SU-DHL-6 (cell line): ENCODE measurements around the gene MAPK12.

ENCODE experiments used
- H2AFZ ChIP-seq: fragments of 200-600 bp; sonication (generic); 2 replicates; pipeline ENCODE4 v1.6.1; 2014; ENCODE audit warnings: low read depth, mild to moderate bottlenecking, moderate library complexity, mixed read lengths, antibody characterized with exemption, low read length; ENCODE audit not compliant: severe bottlenecking
- H3F3A ChIP-seq: fragments of 200-600 bp; shearing (Covaris generic); 2 replicates; pipeline ENCODE4 v1.6.0; 2016; ENCODE audit warnings: antibody characterized with exemption, mild to moderate bottlenecking; ENCODE audit not compliant: insufficient read depth
- H3K27ac ChIP-seq: fragments of 200-600 bp; sonication (generic); 2 replicates; pipeline ENCODE4 v1.5.1; 2016; ENCODE audit warnings: low read depth, mild to moderate bottlenecking, low read length, moderate library complexity, mixed read lengths
- H3K27me3 ChIP-seq: fragments of 200-600 bp; sonication (generic), shearing (Covaris generic); 2 replicates; pipeline ENCODE4 v1.6.0; 2014; ENCODE audit warnings: mild to moderate bottlenecking, low read length
- H3K36me3 ChIP-seq: fragments of 200-600 bp; sonication (generic); 2 replicates; pipeline ENCODE4 v1.6.1; 2014; ENCODE audit warnings: mild to moderate bottlenecking, low read length, mixed read lengths
- H3K4me2 ChIP-seq: fragments of 300-600, 200-600 bp; shearing (Covaris generic), sonication (generic); 2 replicates; pipeline ENCODE4 v1.6.0; 2014; ENCODE audit warnings: low read length, low read depth, mild to moderate bottlenecking; ENCODE audit not compliant: poor library complexity, severe bottlenecking
- H3K4me3 ChIP-seq: fragments of 200-600 bp; sonication (generic); 2 replicates; pipeline ENCODE4 v1.5.1; 2014; ENCODE audit warnings: antibody characterized with exemption, low read length, mild to moderate bottlenecking, mixed read lengths; ENCODE audit not compliant: insufficient read depth, poor library complexity, severe bottlenecking
- H3K79me2 ChIP-seq: fragments of 200-600 bp; sonication (generic); 2 replicates; pipeline ENCODE4 v1.6.1; 2014; ENCODE audit warnings: mild to moderate bottlenecking, low read length, moderate library complexity; ENCODE audit not compliant: insufficient read depth
- H3K9ac ChIP-seq: fragments of 200-600 bp; sonication (generic); 2 replicates; pipeline ENCODE4 v1.7.0; 2014; ENCODE audit warnings: mild to moderate bottlenecking, low read length
- H3K9me2 ChIP-seq: fragments of 200-600 bp; sonication (generic); replicated peaks from 2 replicates; pipeline ENCODE4 v1.6.1; 2014; ENCODE audit warnings: low read length; ENCODE audit not compliant: insufficient read depth
- H3K9me3 ChIP-seq: fragments of 200-600 bp; sonication (generic); 2 replicates; pipeline ENCODE4 v1.6.1; 2014; ENCODE audit warnings: low read length, mixed read lengths; ENCODE audit not compliant: insufficient read depth
- H4K20me1 ChIP-seq: fragments of 200-600 bp; sonication (generic); 2 replicates; pipeline ENCODE4 v1.6.1; 2014; ENCODE audit warnings: low read depth, mild to moderate bottlenecking, antibody characterized with exemption, low read length, moderate library complexity, mixed read lengths
- EZH2phosphoT487 ChIP-seq: fragments of 200-600 bp; sonication (generic), shearing (Covaris generic); conservative IDR thresholded peaks from 2 replicates; pipeline ENCODE4 v1.6.1; 2018; ENCODE audit warnings: mild to moderate bottlenecking, antibody characterized with exemption, low read length, moderate library complexity, mixed read lengths
- TF ChIP-seq, protein P1 (sequence below): fragments of 200-600 bp; sonication (generic); IDR thresholded peaks from one replicate; pipeline ENCODE4 v1.5.1; 2017; ENCODE audit warnings: antibody characterized with exemption, mild to moderate bottlenecking, low read length, moderate library complexity; ENCODE audit not compliant: insufficient read depth, poor library complexity, severe bottlenecking

The MAPK12 gene

GRCh38 chr22:50251477-50252081 lies 9.9 kb downstream of the MAPK12 start:
- no peak overlapping the region for H2AFZ ChIP-seq
- peak overlapping the region; percentile 87 for H3K9ac ChIP-seq
- H3K79me2 ChIP-seq = 0 out of 2 replicates have a peak, but pooled peaks cover 7% of the 10 kb centered on the region
- no peaks in the 10 kb centered on the region for H3K9me3 ChIP-seq
- H3K27ac ChIP-seq = peak overlapping the region; percentile 74
- no peaks in the 10 kb centered on the region for H3K27me3 ChIP-seq
- peak overlapping the region; percentile 76 for H3K4me2 ChIP-seq
- H3K4me3 ChIP-seq = peak overlapping the region; percentile 85
- no peak for TF ChIP-seq EZH2phosphoT487
- TF ChIP-seq, protein P1, sequence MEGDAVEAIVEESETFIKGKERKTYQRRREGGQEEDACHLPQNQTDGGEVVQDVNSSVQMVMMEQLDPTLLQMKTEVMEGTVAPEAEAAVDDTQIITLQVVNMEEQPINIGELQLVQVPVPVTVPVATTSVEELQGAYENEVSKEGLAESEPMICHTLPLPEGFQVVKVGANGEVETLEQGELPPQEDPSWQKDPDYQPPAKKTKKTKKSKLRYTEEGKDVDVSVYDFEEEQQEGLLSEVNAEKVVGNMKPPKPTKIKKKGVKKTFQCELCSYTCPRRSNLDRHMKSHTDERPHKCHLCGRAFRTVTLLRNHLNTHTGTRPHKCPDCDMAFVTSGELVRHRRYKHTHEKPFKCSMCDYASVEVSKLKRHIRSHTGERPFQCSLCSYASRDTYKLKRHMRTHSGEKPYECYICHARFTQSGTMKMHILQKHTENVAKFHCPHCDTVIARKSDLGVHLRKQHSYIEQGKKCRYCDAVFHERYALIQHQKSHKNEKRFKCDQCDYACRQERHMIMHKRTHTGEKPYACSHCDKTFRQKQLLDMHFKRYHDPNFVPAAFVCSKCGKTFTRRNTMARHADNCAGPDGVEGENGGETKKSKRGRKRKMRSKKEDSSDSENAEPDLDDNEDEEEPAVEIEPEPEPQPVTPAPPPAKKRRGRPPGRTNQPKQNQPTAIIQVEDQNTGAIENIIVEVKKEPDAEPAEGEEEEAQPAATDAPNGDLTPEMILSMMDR = no peak
- H3K36me3 ChIP-seq = no peaks in the 10 kb centered on the region
- H3K9me2 ChIP-seq = no peaks in the 10 kb centered on the region
- no peaks in the 10 kb centered on the region for H4K20me1 ChIP-seq
- H3F3A ChIP-seq = peaks cover 18% of the 10 kb centered on the region; the same call in 1 of the 2 replicates

GRCh38 chr22:50250555-50251476 lies 10.7 kb downstream of the MAPK12 start, which contains the start of gene HDAC10:
Gene HDAC10 (minus strand): TSS chr22:50251265. CDS start chr22:50251032, 233 bp downstream.
- peaks cover 18% of the 10 kb centered on the region; the same call in 1 of the 2 replicates for H3F3A ChIP-seq
- peak within 1 kb of the TSS; percentile 74 for H3K27ac ChIP-seq
- peak within 1 kb of the TSS; percentile 87 for H3K9ac ChIP-seq
- H3K4me3 ChIP-seq = peak within 1 kb of the TSS; percentile 85
- no peaks in the 10 kb centered on the region for H3K9me2 ChIP-seq
- TF ChIP-seq, protein P1 = no peak
- TF ChIP-seq EZH2phosphoT487 = no peak
- peak within 1 kb of the TSS; percentile 76 for H3K4me2 ChIP-seq
- peak within 1 kb of the TSS; percentile 18 for H2AFZ ChIP-seq
- no peaks in the 10 kb centered on the region for H4K20me1 ChIP-seq
- H3K36me3 ChIP-seq = no peaks in the 10 kb centered on the region
- no peaks in the 10 kb centered on the region for H3K9me3 ChIP-seq
- H3K27me3 ChIP-seq = no peaks in the 10 kb centered on the region
- H3K79me2 ChIP-seq = 0 out of 2 replicates have a peak, but pooled peaks cover 7% of the 10 kb centered on the region

GRCh38 chr22:50250249-50250554 lies 11.3 kb downstream of the MAPK12 start:
- Histone ChIP-seq H4K20me1 (no peaks in the 10 kb centered on the region), H2AFZ (no peak overlapping the region), H3K36me3 (no peaks in the 10 kb centered on the region), H3K4me2 (peak overlapping the region; percentile 76), H3K27me3 (no peaks in the 10 kb centered on the region), H3F3A (peaks cover 18% of the 10 kb centered on the region; the same call in 1 of the 2 replicates), H3K27ac (peak overlapping the region; percentile 74), H3K79me2 (0 out of 2 replicates have a peak, but pooled peaks cover 7% of the 10 kb centered on the region), H3K9me2 (no peaks in the 10 kb centered on the region), H3K9me3 (no peaks in the 10 kb centered on the region), H3K4me3 (peak overlapping the region; percentile 85), H3K9ac (peak overlapping the region; percentile 87)
- no peak for TF ChIP-seq EZH2phosphoT487
- TF ChIP-seq, protein P1 = no peak
